ENCODE results near the gene TDRD10. TPM values are rescaled to one million over a fixed set of nuclear protein-coding genes. Genes with fewer than 3 reads are reported as not detected.

Gene TDRD10
- total and polyA plus RNA-seq, 10 donors: 2.4 to 14.0 (median 9.0) TPM

DNA sequence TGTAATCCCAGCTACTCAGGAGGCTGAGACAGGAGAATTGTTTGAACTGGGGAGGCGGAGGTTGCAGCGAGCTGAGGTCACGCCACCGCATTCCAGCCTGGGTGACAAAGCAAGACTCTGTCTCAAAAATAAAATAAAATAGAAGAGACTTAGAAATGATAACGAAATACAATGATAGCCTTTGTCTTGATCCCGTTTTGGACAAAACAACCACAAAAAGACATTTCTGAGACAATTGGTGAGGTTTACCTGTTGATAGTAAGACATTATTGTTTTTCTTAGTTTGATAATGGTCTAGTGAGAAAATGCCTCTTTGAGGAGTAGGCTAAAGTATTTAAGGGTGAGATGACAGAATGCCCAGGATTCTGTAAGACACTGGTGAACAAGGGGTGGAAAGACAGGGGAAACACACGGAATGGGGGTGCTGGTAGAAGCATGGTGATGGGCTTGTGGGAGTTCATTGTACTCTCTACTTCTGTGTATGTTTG is 12.1 kb downstream of the TDRD10 start:
- Histone ChIP-seq H3K4me1 (peaks cover 0 to under 1% (median 0%) of the 10 kb centered on the region in 6 donors), H3K27ac (no peak overlapping the region), H3K36me3 (no peaks in the 10 kb centered on the region), H3K4me3 (no peak overlapping the region), H3K9me3 (no peaks in the 10 kb centered on the region), H3K27me3 (replicated peaks in 1 of 7) (peaks cover 0 to 24% (median 0%) of the 10 kb centered on the region in 7 donors)
- TF ChIP-seq POLR2A (IDR thresholded peaks at IDR 0.05) (no peak), POLR2AphosphoS5 (IDR thresholded peaks at IDR 0.05) (no peak)
- TF ChIP-seq, protein P1, sequence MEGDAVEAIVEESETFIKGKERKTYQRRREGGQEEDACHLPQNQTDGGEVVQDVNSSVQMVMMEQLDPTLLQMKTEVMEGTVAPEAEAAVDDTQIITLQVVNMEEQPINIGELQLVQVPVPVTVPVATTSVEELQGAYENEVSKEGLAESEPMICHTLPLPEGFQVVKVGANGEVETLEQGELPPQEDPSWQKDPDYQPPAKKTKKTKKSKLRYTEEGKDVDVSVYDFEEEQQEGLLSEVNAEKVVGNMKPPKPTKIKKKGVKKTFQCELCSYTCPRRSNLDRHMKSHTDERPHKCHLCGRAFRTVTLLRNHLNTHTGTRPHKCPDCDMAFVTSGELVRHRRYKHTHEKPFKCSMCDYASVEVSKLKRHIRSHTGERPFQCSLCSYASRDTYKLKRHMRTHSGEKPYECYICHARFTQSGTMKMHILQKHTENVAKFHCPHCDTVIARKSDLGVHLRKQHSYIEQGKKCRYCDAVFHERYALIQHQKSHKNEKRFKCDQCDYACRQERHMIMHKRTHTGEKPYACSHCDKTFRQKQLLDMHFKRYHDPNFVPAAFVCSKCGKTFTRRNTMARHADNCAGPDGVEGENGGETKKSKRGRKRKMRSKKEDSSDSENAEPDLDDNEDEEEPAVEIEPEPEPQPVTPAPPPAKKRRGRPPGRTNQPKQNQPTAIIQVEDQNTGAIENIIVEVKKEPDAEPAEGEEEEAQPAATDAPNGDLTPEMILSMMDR (IDR thresholded peaks at IDR 0.05 in 8 of 11, conservative IDR thresholded peaks at IDR 0.05 in 3 of 11): no peak
- 88 to 97% (median 89%) methylated on average over 7 of the region's 7 CpGs for WGBS, 5 donors
- peak; percentile 20 for DNase-seq
- intact Hi-C loops (cut with DNase I; ENCODE audit: low total_unique reads): no loop called here

DNA sequence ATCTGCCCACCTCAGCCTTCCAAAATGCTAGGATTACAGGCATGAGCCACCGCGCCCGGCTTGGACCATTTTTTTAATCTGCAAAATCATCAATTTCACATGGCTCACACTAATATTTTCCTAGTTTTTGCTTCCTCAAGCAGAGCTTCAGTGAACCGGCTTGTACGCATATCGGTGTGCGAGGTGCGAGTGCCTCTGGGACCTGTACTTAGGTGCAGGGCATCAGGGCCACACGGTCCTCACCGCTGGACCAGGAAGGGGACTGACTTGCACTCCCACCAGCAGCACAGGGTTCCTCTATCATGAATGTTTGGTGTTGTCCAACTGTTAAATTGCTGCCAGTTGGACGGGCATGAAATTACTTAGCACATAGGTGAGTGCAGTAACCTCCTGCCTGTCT is 15.6 kb downstream of the TDRD10 start:
- WGBS, 5 donors: 94 to 96% (median 95%) methylated on average over 11 of the region's 11 CpGs

DNA sequence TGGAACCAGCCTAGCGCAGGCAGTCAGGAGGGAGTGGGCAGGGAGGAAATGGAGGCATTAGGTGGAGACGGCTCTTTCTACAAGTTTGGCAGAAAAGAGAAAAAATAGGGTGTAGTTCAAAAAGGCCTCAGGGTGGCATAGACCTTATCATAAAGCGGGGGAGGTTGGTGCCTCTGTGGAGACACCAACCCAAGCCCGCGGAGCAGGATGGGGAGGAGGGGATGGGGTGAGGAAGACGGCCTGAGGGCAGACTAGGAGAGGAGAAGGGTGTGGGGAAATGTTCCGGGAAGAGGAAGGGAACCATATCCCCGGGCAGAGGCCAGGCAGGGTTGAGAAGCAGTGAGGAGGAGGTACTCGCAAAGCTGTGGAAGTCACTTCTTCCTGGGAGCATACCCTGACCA is 17.6 kb downstream of the TDRD10 start:
- Histone ChIP-seq H3K27me3 (replicated peaks in 1 of 7) (no peaks in the 10 kb centered on the region), H3K4me1 (peaks cover 3 to 29% (median 8%) of the 10 kb centered on the region in 6 donors), H3K4me3 (no peak overlapping the region), H3K9me3 (no peaks in the 10 kb centered on the region), H3K36me3 (no peaks in the 10 kb centered on the region), H3K27ac (peak overlapping the region in 5 of 8 donors; percentile 41 to 64 (median 60))
- DNase-seq: peak; percentile 34
- whole genome bisulfite sequencing, 5 donors: 64 to 78% (median 74%) methylated on average over 9 of the region's 9 CpGs
- intact Hi-C loops (cut with DNase I; ENCODE audit: low total_unique reads): no loop called here
- TF ChIP-seq, protein P1 (IDR thresholded peaks at IDR 0.05 in 8 of 11, conservative IDR thresholded peaks at IDR 0.05 in 3 of 11): no peak
- TF ChIP-seq POLR2AphosphoS5 (IDR thresholded peaks at IDR 0.05) (no peak), POLR2A (IDR thresholded peaks at IDR 0.05) (no peak)

More for the DNA sequence above, 15.6 kb downstream of the TDRD10 start:
- Histone ChIP-seq H3K4me1 (peaks cover 3 to 29% (median 8%) of the 10 kb centered on the region in 6 donors), H3K27me3 (replicated peaks in 1 of 7) (no peaks in the 10 kb centered on the region), H3K27ac (no peak overlapping the region), H3K9me3 (no peaks in the 10 kb centered on the region), H3K4me3 (no peak overlapping the region), H3K36me3 (no peaks in the 10 kb centered on the region)
- TF ChIP-seq POLR2A (IDR thresholded peaks at IDR 0.05) (no peak), POLR2AphosphoS5 (IDR thresholded peaks at IDR 0.05) (no peak)
- TF ChIP-seq, protein P1 (IDR thresholded peaks at IDR 0.05 in 8 of 11, conservative IDR thresholded peaks at IDR 0.05 in 3 of 11): no peak
- intact Hi-C loops (cut with DNase I; ENCODE audit: low total_unique reads): no loop called here
- peak; percentile 52 for DNase-seq

DNA sequence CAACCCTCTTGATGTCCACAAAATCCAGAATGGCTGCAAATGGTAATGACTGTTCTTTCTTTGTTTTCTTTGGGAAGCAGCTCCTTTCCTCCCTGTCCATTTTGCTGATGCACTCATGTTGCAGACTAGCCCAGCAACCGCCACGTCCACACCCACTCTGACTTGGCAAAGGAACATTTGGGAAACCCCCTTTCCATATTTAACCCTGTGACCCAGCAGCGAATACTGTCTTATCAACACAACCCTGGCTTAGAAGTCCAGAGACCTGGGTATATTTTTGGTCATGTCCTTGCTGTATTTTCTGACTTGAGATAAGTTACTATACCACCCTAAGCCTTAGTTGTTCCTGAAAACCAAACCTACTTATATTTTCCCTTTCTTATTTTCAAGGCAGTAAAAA is 18.3 kb downstream of the TDRD10 start:
- Histone ChIP-seq H3K9me3 (no peaks in the 10 kb centered on the region), H3K4me3 (no peak overlapping the region), H3K4me1 (peaks cover 3 to 29% (median 10%) of the 10 kb centered on the region in 6 donors), H3K27ac (peak overlapping the region in 5 of 8 donors; percentile 41 to 64 (median 60)), H3K27me3 (replicated peaks in 1 of 7) (no peaks in the 10 kb centered on the region), H3K36me3 (no peaks in the 10 kb centered on the region)
- TF ChIP-seq, protein P1 (IDR thresholded peaks at IDR 0.05 in 8 of 11, conservative IDR thresholded peaks at IDR 0.05 in 3 of 11): no peak
- TF ChIP-seq POLR2A (IDR thresholded peaks at IDR 0.05) (no peak), POLR2AphosphoS5 (IDR thresholded peaks at IDR 0.05) (no peak)
- DNase-seq: peak; percentile 21
- WGBS, 5 donors: 27 to 70% (median 50%) methylated on average over 3 of the region's 3 CpGs
- intact Hi-C loops (cut with DNase I; ENCODE audit: low total_unique reads): no loop called here

All from spleen (tissue), 11 donors.